ENCODE results near the gene RNF180. TPM values are rescaled to one million over a fixed set of nuclear protein-coding genes. Genes with fewer than 3 reads are reported as not detected.

Gene RNF180
- total and polyA plus RNA-seq, 7 experiments from 2014 or later: not detected

GRCh38 chr5:64295101-64295500, 129.5 kb downstream of the RNF180 start:
- ATAC-seq (no peak), DNase-seq (no peak)
- Mint-ChIP-seq H3K4me1 (no peaks in the 10 kb centered on the region), H3K9me3 (peaks cover 0 to 10% (median 5%) of the 10 kb centered on the region in 11 donors), H3K36me3 (no peaks in the 10 kb centered on the region), H3K27me3 (peaks cover 0 to 4% (median 0%) of the 10 kb centered on the region in 5 donors), H3K27ac (no peak overlapping the region), H3K4me3 (no peak overlapping the region)
- Histone ChIP-seq H3K4me3 (ENCODE audit: low read length) (no peak overlapping the region), H3K9me3 (ENCODE audit: control insufficient read depth in 2 of 3, low read length in 3 of 3) (no peaks in the 10 kb centered on the region), H3K27ac (ENCODE audit: low read depth, low read length) (no peak overlapping the region), H3K36me3 (ENCODE audit: control insufficient read depth in 2 of 3, insufficient read depth in 3 of 3, low read length in 3 of 3) (no peaks in the 10 kb centered on the region), H3K27me3 (ENCODE audit: control insufficient read depth in 2 of 2, insufficient read depth in 2 of 2, low read length in 2 of 2) (no peaks in the 10 kb centered on the region), H3K4me1 (ENCODE audit: control insufficient read depth in 2 of 2, insufficient read depth in 2 of 2, low read length in 2 of 2) (no peaks in the 10 kb centered on the region)
- ChIA-PET POLR2A (no interaction called here), CTCF (no interaction called here)
- intact Hi-C loops (cut with micrococcal nuclease): no loop called here

DNA sequence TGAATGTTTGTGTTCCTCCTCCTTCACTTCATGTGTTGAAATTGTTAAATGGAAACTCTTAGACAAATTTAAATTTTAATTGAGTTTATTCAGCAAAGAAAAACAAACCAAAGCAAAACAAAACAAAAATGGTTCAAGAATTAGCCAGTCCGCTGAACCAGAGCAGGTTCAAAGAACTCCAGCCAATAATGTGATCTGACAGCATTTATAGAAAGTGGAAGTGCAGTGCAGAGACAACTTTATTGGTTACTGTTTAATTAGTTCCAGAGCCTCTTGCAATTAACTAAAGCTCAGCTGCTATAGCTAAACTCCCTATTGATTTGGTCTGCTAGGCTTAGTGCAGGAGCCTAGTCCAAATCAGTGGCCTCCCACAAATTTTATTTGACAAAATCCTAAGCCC, 132.9 kb downstream of the RNF180 start:
- H3K27me3 Mint-ChIP-seq: peaks cover 0 to 4% (median 0%) of the 10 kb centered on the region in 5 donors
- intact Hi-C loops (cut with micrococcal nuclease): no loop called here
- no peak overlapping the region for H3K4me3 Mint-ChIP-seq

DNA sequence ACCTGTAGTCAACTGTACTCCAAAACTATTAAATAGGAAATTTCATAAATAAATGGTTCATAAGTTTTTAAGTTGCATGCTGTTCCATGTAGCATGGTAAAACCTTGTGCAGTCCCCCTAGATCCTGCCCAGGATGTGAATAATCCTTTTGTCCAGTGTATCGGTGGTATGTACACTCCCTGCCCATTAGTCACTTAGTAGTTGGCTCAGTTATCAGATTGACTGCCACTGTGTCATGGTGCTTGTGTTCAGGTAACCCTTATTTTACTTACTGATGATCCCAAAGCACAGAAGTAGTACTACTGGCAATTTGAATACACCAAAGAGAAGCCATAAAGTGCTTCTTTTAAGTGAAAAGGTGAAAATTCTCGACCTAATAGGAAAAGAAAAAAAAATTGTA, 134.2 kb downstream of the RNF180 start:
- intact Hi-C loops (cut with micrococcal nuclease): no loop called here
- Histone ChIP-seq H3K27me3 (ENCODE audit: control insufficient read depth in 2 of 2, insufficient read depth in 2 of 2, low read length in 2 of 2) (no peaks in the 10 kb centered on the region), H3K4me1 (ENCODE audit: control insufficient read depth in 2 of 2, insufficient read depth in 2 of 2, low read length in 2 of 2) (no peaks in the 10 kb centered on the region), H3K36me3 (ENCODE audit: control insufficient read depth in 2 of 3, insufficient read depth in 3 of 3, low read length in 3 of 3) (no peaks in the 10 kb centered on the region), H3K4me3 (ENCODE audit: low read length) (no peak overlapping the region), H3K9me3 (ENCODE audit: control insufficient read depth in 2 of 3, low read length in 3 of 3) (no peaks in the 10 kb centered on the region), H3K27ac (ENCODE audit: low read depth, low read length) (no peak overlapping the region)
- Mint-ChIP-seq H3K4me3 (no peak overlapping the region), H3K27ac (no peak overlapping the region), H3K4me1 (no peaks in the 10 kb centered on the region), H3K36me3 (no peaks in the 10 kb centered on the region), H3K27me3 (peaks cover 0 to 4% (median 0%) of the 10 kb centered on the region in 5 donors), H3K9me3 (peaks cover 0 to 6% (median 0%) of the 10 kb centered on the region in 11 donors)
- DNase-seq: no peak
- ChIA-PET POLR2A (no interaction called here), CTCF (no interaction called here)
- no peak for ATAC-seq

More for the DNA sequence above, 132.9 kb downstream of the RNF180 start:
- POLR2A ChIA-PET: no interaction called here
- Histone ChIP-seq H3K4me1 (ENCODE audit: control insufficient read depth in 2 of 2, insufficient read depth in 2 of 2, low read length in 2 of 2) (no peaks in the 10 kb centered on the region), H3K36me3 (ENCODE audit: control insufficient read depth in 2 of 3, insufficient read depth in 3 of 3, low read length in 3 of 3) (no peaks in the 10 kb centered on the region), H3K4me3 (ENCODE audit: low read length) (no peak overlapping the region), H3K27ac (ENCODE audit: low read depth, low read length) (no peak overlapping the region), H3K9me3 (ENCODE audit: control insufficient read depth in 2 of 3, low read length in 3 of 3) (no peaks in the 10 kb centered on the region), H3K27me3 (ENCODE audit: control insufficient read depth in 2 of 2, insufficient read depth in 2 of 2, low read length in 2 of 2) (no peaks in the 10 kb centered on the region)
- Mint-ChIP-seq H3K27ac (no peak overlapping the region), H3K9me3 (peaks cover 0 to 5% (median 0%) of the 10 kb centered on the region in 11 donors), H3K4me1 (no peaks in the 10 kb centered on the region), H3K36me3 (no peaks in the 10 kb centered on the region)
- DNase-seq (no peak), ATAC-seq (no peak)
- CTCF ChIA-PET: no interaction called here

GRCh38 chr5:64301566-64301965, 135.9 kb downstream of the RNF180 start:
- no peaks in the 10 kb centered on the region for H3K4me1 ChIP-seq (ENCODE audit: control insufficient read depth in 2 of 2, insufficient read depth in 2 of 2, low read length in 2 of 2)
- H3K4me3 Mint-ChIP-seq: no peak overlapping the region
- ChIA-PET POLR2A (no interaction called here), CTCF (no interaction called here)
- no peak overlapping the region for H3K27ac Mint-ChIP-seq
- no peaks in the 10 kb centered on the region for H3K4me1 Mint-ChIP-seq
- H3K4me3 ChIP-seq (ENCODE audit: low read length): no peak overlapping the region
- H3K9me3 ChIP-seq (ENCODE audit: control insufficient read depth in 2 of 3, low read length in 3 of 3): no peaks in the 10 kb centered on the region
- H3K27me3 ChIP-seq (ENCODE audit: control insufficient read depth in 2 of 2, insufficient read depth in 2 of 2, low read length in 2 of 2): no peaks in the 10 kb centered on the region
- DNase-seq (no peak), ATAC-seq (no peak)
- H3K27ac ChIP-seq (ENCODE audit: low read depth, low read length): no peak overlapping the region
- no peaks in the 10 kb centered on the region for H3K36me3 Mint-ChIP-seq
- H3K27me3 Mint-ChIP-seq: peaks cover 0 to 4% (median 0%) of the 10 kb centered on the region in 5 donors
- no peaks in the 10 kb centered on the region for H3K36me3 ChIP-seq (ENCODE audit: control insufficient read depth in 2 of 3, insufficient read depth in 3 of 3, low read length in 3 of 3)
- intact Hi-C loops (cut with micrococcal nuclease): no loop called here
- H3K9me3 Mint-ChIP-seq: peaks cover 0 to 12% (median 0%) of the 10 kb centered on the region in 11 donors

DNA sequence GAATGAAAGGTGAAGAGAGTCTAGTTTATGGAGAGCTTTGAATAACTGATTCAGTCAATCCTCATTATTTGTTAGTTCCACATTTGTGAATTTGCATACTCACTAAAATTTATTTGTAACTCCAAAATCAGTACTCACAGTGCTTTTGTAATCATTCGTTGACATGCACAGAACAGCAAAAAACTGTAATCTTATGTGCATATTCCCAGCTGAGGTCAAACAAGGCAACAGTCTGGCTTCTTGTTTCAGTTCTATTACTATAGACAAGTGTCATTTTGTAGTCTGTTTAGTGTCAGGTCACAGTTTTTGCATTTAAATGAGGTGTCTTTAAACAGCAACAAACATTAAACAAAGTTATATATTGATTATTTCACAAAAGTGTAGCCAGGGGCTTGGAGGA, 142.5 kb downstream of the RNF180 start:
- H3K4me3 ChIP-seq (ENCODE audit: low read length): no peak overlapping the region
- H3K27ac Mint-ChIP-seq: no peak overlapping the region
- ATAC-seq: no peak
- ChIA-PET CTCF (no interaction called here), POLR2A (no interaction called here)
- no peaks in the 10 kb centered on the region for H3K36me3 ChIP-seq (ENCODE audit: control insufficient read depth in 2 of 3, insufficient read depth in 3 of 3, low read length in 3 of 3)
- H3K27me3 ChIP-seq (ENCODE audit: control insufficient read depth in 2 of 2, insufficient read depth in 2 of 2, low read length in 2 of 2): no peaks in the 10 kb centered on the region
- H3K36me3 Mint-ChIP-seq: no peaks in the 10 kb centered on the region
- H3K9me3 Mint-ChIP-seq: peaks cover 0 to 18% (median 0%) of the 10 kb centered on the region in 11 donors
- intact Hi-C loops (cut with micrococcal nuclease): no loop called here
- no peaks in the 10 kb centered on the region for H3K4me1 ChIP-seq (ENCODE audit: control insufficient read depth in 2 of 2, insufficient read depth in 2 of 2, low read length in 2 of 2)
- no peak overlapping the region for H3K27ac ChIP-seq (ENCODE audit: low read depth, low read length)
- no peaks in the 10 kb centered on the region for H3K27me3 Mint-ChIP-seq
- H3K4me3 Mint-ChIP-seq: no peak overlapping the region
- H3K4me1 Mint-ChIP-seq: no peaks in the 10 kb centered on the region
- DNase-seq: no peak
- H3K9me3 ChIP-seq (ENCODE audit: control insufficient read depth in 2 of 3, low read length in 3 of 3): no peaks in the 10 kb centered on the region

DNA sequence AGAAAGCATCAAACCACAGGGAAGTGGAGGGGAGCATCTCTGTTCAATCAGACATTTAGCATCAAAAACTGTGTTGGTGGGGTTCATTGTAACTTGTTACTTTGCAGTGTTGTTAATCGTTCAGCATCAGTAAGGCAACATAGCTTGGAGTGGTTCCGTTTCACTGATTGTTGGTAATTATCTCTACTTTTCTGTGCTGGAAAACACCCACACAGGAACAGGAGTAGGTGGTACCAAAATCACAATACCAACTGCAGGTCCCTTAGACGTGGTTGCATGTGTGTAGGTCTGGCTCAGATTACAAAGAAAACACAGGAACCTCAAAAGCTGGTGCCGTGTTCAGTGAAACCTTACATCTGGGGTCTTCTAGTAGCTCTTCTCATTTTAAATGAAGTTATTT, 146.8 kb downstream of the RNF180 start:
- Histone ChIP-seq H3K36me3 (ENCODE audit: control insufficient read depth in 2 of 3, insufficient read depth in 3 of 3, low read length in 3 of 3) (no peaks in the 10 kb centered on the region), H3K4me1 (ENCODE audit: control insufficient read depth in 2 of 2, insufficient read depth in 2 of 2, low read length in 2 of 2) (no peaks in the 10 kb centered on the region), H3K27ac (ENCODE audit: low read depth, low read length) (no peak overlapping the region), H3K9me3 (ENCODE audit: control insufficient read depth in 2 of 3, low read length in 3 of 3) (no peaks in the 10 kb centered on the region), H3K4me3 (ENCODE audit: low read length) (no peak overlapping the region), H3K27me3 (ENCODE audit: control insufficient read depth in 2 of 2, insufficient read depth in 2 of 2, low read length in 2 of 2) (no peaks in the 10 kb centered on the region)
- intact Hi-C loops (cut with micrococcal nuclease): no loop called here
- Mint-ChIP-seq H3K36me3 (no peaks in the 10 kb centered on the region), H3K9me3 (peaks cover 0 to 6% (median 0%) of the 10 kb centered on the region in 11 donors), H3K4me1 (no peaks in the 10 kb centered on the region), H3K4me3 (no peak overlapping the region), H3K27ac (no peak overlapping the region), H3K27me3 (no peaks in the 10 kb centered on the region)
- ChIA-PET POLR2A (no interaction called here), CTCF (no interaction called here)
- DNase-seq: no peak
- no peak for ATAC-seq

GRCh38 chr5:64315778-64316177, 150.1 kb downstream of the RNF180 start:
- H3K27ac ChIP-seq (ENCODE audit: low read depth, low read length): no peak overlapping the region
- H3K27me3 ChIP-seq (ENCODE audit: control insufficient read depth in 2 of 2, insufficient read depth in 2 of 2, low read length in 2 of 2): no peaks in the 10 kb centered on the region
- ChIA-PET POLR2A (no interaction called here), CTCF (no interaction called here)
- H3K36me3 ChIP-seq (ENCODE audit: control insufficient read depth in 2 of 3, insufficient read depth in 3 of 3, low read length in 3 of 3): no peaks in the 10 kb centered on the region
- Mint-ChIP-seq H3K36me3 (no peaks in the 10 kb centered on the region), H3K27me3 (no peaks in the 10 kb centered on the region), H3K4me3 (no peak overlapping the region), H3K27ac (no peak overlapping the region), H3K4me1 (peaks cover 0 to 2% (median 0%) of the 10 kb centered on the region in 7 donors), H3K9me3 (peaks cover 0 to 6% (median 0%) of the 10 kb centered on the region in 11 donors)
- ATAC-seq (no peak), DNase-seq (no peak)
- no peak overlapping the region for H3K4me3 ChIP-seq (ENCODE audit: low read length)
- H3K9me3 ChIP-seq (ENCODE audit: control insufficient read depth in 2 of 3, low read length in 3 of 3): no peaks in the 10 kb centered on the region
- H3K4me1 ChIP-seq (ENCODE audit: control insufficient read depth in 2 of 2, insufficient read depth in 2 of 2, low read length in 2 of 2): no peaks in the 10 kb centered on the region
- intact Hi-C loops (cut with micrococcal nuclease): no loop called here
